Measurements from ENCODE around the gene SLCO3A1.

DNA sequence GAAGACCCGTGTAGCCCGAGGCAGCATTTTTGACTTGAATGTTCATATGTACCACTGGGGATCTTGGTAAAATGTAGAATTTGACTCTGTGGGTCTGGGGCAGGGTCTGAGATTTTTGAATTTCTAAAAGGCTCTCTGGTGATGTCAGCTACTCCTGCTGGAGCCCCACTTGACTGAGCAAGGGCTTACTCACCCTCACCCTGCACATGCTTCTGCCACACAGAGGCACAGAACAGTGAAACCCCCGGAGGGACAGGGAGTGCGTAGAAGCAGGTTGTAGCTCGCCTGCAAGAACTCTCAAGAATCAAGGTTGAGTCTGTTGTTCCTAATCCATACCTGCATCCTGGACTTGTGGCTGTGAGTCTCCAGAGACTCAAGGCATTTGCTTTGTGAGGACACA, 41.1 kb downstream of the SLCO3A1 start:
- TF ChIP-seq, protein P1, sequence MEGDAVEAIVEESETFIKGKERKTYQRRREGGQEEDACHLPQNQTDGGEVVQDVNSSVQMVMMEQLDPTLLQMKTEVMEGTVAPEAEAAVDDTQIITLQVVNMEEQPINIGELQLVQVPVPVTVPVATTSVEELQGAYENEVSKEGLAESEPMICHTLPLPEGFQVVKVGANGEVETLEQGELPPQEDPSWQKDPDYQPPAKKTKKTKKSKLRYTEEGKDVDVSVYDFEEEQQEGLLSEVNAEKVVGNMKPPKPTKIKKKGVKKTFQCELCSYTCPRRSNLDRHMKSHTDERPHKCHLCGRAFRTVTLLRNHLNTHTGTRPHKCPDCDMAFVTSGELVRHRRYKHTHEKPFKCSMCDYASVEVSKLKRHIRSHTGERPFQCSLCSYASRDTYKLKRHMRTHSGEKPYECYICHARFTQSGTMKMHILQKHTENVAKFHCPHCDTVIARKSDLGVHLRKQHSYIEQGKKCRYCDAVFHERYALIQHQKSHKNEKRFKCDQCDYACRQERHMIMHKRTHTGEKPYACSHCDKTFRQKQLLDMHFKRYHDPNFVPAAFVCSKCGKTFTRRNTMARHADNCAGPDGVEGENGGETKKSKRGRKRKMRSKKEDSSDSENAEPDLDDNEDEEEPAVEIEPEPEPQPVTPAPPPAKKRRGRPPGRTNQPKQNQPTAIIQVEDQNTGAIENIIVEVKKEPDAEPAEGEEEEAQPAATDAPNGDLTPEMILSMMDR (tag by site-specific recombination; IDR thresholded peaks at IDR 0.05) = no peak
- TF ChIP-seq ZNF514 (tag by site-specific recombination; IDR thresholded peaks at IDR 0.05) = no peak
- TF ChIP-seq SP7 (tag by site-specific recombination; IDR thresholded peaks at IDR 0.05) = no peak
- no peak for TF ChIP-seq WT1 (tag by site-specific recombination; IDR thresholded peaks at IDR 0.05)
- TF ChIP-seq, protein P2, sequence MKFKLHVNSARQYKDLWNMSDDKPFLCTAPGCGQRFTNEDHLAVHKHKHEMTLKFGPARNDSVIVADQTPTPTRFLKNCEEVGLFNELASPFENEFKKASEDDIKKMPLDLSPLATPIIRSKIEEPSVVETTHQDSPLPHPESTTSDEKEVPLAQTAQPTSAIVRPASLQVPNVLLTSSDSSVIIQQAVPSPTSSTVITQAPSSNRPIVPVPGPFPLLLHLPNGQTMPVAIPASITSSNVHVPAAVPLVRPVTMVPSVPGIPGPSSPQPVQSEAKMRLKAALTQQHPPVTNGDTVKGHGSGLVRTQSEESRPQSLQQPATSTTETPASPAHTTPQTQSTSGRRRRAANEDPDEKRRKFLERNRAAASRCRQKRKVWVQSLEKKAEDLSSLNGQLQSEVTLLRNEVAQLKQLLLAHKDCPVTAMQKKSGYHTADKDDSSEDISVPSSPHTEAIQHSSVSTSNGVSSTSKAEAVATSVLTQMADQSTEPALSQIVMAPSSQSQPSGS (tag by site-specific recombination; IDR thresholded peaks at IDR 0.05; ENCODE audit: low read depth) = no peak
- no peak for TF ChIP-seq ZSCAN23 (tag by site-specific recombination; IDR thresholded peaks at IDR 0.05)
- TF ChIP-seq MYNN (tag by site-specific recombination; IDR thresholded peaks at IDR 0.05; ENCODE audit: borderline replicate concordance) = no peak
- TF ChIP-seq, protein P3, sequence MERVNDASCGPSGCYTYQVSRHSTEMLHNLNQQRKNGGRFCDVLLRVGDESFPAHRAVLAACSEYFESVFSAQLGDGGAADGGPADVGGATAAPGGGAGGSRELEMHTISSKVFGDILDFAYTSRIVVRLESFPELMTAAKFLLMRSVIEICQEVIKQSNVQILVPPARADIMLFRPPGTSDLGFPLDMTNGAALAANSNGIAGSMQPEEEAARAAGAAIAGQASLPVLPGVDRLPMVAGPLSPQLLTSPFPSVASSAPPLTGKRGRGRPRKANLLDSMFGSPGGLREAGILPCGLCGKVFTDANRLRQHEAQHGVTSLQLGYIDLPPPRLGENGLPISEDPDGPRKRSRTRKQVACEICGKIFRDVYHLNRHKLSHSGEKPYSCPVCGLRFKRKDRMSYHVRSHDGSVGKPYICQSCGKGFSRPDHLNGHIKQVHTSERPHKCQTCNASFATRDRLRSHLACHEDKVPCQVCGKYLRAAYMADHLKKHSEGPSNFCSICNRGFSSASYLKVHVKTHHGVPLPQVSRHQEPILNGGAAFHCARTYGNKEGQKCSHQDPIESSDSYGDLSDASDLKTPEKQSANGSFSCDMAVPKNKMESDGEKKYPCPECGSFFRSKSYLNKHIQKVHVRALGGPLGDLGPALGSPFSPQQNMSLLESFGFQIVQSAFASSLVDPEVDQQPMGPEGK (tag by site-specific recombination; IDR thresholded peaks at IDR 0.05) = no peak
- TF ChIP-seq ZEB2 (tag by site-specific recombination; IDR thresholded peaks at IDR 0.05) = no peak
- no peak for TF ChIP-seq ZNF121 (tag by site-specific recombination; IDR thresholded peaks at IDR 0.05)
- no peak for TF ChIP-seq ZNF629 (tag by site-specific recombination; IDR thresholded peaks at IDR 0.05)
- no peak for TF ChIP-seq ZNF391 (tag by site-specific recombination; IDR thresholded peaks at IDR 0.05; ENCODE audit: borderline replicate concordance, low read depth)
- TF ChIP-seq, protein P4, sequence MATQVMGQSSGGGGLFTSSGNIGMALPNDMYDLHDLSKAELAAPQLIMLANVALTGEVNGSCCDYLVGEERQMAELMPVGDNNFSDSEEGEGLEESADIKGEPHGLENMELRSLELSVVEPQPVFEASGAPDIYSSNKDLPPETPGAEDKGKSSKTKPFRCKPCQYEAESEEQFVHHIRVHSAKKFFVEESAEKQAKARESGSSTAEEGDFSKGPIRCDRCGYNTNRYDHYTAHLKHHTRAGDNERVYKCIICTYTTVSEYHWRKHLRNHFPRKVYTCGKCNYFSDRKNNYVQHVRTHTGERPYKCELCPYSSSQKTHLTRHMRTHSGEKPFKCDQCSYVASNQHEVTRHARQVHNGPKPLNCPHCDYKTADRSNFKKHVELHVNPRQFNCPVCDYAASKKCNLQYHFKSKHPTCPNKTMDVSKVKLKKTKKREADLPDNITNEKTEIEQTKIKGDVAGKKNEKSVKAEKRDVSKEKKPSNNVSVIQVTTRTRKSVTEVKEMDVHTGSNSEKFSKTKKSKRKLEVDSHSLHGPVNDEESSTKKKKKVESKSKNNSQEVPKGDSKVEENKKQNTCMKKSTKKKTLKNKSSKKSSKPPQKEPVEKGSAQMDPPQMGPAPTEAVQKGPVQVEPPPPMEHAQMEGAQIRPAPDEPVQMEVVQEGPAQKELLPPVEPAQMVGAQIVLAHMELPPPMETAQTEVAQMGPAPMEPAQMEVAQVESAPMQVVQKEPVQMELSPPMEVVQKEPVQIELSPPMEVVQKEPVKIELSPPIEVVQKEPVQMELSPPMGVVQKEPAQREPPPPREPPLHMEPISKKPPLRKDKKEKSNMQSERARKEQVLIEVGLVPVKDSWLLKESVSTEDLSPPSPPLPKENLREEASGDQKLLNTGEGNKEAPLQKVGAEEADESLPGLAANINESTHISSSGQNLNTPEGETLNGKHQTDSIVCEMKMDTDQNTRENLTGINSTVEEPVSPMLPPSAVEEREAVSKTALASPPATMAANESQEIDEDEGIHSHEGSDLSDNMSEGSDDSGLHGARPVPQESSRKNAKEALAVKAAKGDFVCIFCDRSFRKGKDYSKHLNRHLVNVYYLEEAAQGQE (tag by site-specific recombination; IDR thresholded peaks at IDR 0.05) = no peak
